HL-60 (cell line): Measurements from ENCODE around the gene UBR2.

Source experiments
- POLR2AphosphoS5 ChIP-seq: IDR thresholded peaks from 2 replicates; pipeline ENCODE4 v1.6.1; 2012; ENCODE audit warnings: low read depth
- REST ChIP-seq: IDR thresholded peaks from 2 replicates; pipeline ENCODE4 v1.6.1; 2012; ENCODE audit warnings: low read depth; ENCODE audit not compliant: insufficient replicate concordance
- TF ChIP-seq, protein P1 (sequence below): IDR thresholded peaks from one replicate; pipeline ENCODE4 v1.5.1; 2011; ENCODE audit warnings: low read length, control low read depth, inconsistent platforms; ENCODE audit not compliant: insufficient read depth

DNA sequence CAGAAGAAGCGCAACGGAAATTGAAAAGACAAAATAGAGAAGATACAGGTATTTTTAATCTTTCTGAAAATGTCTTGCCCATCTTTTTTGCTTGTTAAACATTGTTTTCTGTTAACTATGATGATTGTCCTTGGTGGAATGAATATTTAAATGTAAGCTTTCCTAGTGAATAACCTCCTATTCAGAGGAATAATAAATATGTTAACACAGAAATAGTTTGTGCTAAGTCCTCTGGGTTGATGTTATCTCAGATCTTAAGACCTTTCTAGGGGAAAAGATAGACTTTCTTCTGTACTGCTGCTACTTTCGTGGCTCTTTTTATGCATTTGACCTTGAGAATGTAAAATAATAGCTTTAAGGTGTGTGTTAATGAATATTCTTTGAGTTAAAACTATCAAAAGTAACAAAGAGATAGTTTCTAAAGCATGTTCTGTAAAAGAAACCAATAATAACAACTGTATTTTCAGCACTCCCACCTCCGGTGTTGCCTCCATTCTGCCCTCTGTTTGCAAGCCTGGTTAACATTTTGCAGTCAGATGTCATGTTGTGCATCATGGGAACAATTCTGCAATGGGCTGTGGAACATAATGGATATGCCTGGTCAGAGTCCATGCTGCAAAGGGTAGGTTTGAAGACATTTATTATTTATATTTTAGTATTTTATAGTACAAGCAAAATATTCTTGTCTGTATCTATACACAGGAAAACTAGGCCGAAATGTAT is 88.4 kb downstream of the UBR2 start:
- TF ChIP-seq, protein P1, sequence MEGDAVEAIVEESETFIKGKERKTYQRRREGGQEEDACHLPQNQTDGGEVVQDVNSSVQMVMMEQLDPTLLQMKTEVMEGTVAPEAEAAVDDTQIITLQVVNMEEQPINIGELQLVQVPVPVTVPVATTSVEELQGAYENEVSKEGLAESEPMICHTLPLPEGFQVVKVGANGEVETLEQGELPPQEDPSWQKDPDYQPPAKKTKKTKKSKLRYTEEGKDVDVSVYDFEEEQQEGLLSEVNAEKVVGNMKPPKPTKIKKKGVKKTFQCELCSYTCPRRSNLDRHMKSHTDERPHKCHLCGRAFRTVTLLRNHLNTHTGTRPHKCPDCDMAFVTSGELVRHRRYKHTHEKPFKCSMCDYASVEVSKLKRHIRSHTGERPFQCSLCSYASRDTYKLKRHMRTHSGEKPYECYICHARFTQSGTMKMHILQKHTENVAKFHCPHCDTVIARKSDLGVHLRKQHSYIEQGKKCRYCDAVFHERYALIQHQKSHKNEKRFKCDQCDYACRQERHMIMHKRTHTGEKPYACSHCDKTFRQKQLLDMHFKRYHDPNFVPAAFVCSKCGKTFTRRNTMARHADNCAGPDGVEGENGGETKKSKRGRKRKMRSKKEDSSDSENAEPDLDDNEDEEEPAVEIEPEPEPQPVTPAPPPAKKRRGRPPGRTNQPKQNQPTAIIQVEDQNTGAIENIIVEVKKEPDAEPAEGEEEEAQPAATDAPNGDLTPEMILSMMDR: no peak
- no peak for TF ChIP-seq POLR2AphosphoS5
- TF ChIP-seq REST: no peak
